ENCODE results near the gene MLPH. TPM values are rescaled to one million over a fixed set of nuclear protein-coding genes. Genes with fewer than 3 reads are reported as not detected.

Gene MLPH
- total RNA-seq, 1 donor = 40.6 TPM

DNA sequence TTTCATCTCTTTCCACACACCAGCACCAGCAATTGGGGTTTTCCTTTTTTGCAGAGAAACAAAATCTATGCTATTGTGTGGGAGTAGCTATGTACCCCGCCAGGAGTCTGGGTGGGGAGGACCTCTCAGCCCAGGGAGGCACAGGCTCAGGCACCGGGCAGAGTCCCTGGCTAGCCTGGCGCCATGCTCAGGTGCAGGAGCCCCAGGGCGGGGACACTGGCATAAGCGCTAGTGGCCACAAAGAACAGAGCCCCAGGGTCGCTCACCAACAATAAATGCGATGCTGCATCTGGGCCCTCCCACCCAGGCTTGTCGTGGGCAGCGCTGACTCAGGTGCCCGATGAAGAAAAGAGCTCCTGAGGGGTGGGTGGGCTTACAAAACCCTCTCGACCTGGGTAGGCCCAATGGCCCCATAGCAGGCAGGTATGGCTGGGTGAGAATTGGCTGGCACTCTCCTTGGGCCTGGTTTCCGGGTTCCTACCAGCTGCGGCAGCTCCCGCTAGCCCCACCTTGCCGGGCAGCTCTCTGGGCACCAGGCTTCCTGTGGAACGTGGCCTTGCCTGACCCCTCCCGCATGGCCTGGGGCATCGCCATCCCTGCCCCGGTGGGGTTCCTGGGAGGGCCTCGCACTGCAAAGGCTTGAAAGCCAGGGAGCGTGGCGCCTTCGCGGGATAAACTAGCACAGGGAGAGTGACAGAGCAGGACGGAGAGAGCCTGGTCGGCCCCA, 41.3 kb upstream of the MLPH start:
- TF ChIP-seq, protein P1, sequence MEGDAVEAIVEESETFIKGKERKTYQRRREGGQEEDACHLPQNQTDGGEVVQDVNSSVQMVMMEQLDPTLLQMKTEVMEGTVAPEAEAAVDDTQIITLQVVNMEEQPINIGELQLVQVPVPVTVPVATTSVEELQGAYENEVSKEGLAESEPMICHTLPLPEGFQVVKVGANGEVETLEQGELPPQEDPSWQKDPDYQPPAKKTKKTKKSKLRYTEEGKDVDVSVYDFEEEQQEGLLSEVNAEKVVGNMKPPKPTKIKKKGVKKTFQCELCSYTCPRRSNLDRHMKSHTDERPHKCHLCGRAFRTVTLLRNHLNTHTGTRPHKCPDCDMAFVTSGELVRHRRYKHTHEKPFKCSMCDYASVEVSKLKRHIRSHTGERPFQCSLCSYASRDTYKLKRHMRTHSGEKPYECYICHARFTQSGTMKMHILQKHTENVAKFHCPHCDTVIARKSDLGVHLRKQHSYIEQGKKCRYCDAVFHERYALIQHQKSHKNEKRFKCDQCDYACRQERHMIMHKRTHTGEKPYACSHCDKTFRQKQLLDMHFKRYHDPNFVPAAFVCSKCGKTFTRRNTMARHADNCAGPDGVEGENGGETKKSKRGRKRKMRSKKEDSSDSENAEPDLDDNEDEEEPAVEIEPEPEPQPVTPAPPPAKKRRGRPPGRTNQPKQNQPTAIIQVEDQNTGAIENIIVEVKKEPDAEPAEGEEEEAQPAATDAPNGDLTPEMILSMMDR (IDR thresholded peaks at IDR 0.05; ENCODE audit: insufficient read depth, low read depth, low read length) = no peak
- no peak overlapping the region for H3K4me3 ChIP-seq (ENCODE audit: low read depth, low read length)
- no peak for DNase-seq (ENCODE audit: low read depth)

DNA sequence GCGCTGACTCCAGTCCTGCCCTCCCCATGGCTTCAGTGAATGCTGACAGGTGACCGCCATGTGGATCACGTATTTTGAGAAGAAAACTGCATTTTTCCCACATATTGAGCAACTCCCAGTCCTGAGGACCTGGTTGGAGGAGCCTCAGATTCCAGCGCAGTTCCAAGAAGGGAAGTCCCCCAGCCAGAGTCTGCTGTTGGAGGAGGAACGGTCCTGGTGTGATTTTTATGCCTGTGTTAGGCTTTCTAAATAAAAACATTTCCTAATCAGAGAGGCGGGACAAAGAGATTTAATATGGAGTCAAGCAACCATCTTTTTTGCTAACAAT, 40.7 kb upstream of the MLPH start:
- TF ChIP-seq, protein P1 (IDR thresholded peaks at IDR 0.05; ENCODE audit: insufficient read depth, low read depth, low read length) = no peak
- DNase-seq (ENCODE audit: low read depth) = peak; percentile 91
- no peak overlapping the region for H3K4me3 ChIP-seq (ENCODE audit: low read depth, low read length)

DNA sequence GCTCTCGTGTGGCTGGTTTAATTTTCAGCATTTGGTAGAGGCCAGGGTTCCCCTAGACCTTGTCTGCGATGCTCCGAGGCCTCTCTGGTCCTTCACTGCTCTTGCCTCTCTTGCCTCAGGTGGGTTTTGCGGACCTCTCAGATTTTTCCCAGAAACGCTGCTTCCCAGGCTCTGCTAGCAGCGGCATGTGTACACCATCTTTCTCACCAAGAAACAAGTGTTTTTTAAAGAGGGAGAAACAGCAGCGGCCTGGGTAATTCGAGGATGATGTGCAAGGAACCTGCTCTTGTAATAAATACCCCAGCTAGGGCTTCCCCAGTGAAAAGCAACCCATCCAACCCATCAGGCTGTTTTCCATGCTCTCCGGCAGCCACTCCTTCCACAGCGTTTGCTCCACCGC, 39.6 kb upstream of the MLPH start:
- no peak overlapping the region for H3K4me3 ChIP-seq (ENCODE audit: low read depth, low read length)
- TF ChIP-seq, protein P1 (IDR thresholded peaks at IDR 0.05; ENCODE audit: insufficient read depth, low read depth, low read length) = no peak
- no peak for DNase-seq (ENCODE audit: low read depth)

DNA sequence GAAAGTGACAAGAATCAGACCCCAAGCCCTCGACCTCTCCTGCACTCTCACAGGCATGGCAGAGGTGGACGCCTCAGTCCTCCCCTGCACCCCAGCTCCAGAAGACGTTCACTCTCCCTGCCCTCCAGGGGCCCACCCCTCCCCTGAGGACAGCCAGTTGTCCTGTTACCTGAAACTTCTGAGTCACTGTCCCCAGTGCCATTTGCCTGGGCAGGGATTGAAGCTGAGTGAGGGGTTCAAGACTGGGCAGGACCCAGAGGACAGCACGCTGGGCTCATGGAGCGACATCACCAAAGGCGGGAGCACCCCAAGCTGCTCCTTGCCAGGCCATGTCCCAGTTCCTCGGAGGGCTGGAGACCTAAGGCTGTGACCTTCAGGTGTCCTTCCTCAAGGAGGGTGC, 38.9 kb upstream of the MLPH start:
- TF ChIP-seq, protein P1 (IDR thresholded peaks at IDR 0.05; ENCODE audit: insufficient read depth, low read depth, low read length) = no peak
- DNase-seq (ENCODE audit: low read depth) = no peak
- H3K4me3 ChIP-seq (ENCODE audit: low read depth, low read length) = no peak overlapping the region

DNA sequence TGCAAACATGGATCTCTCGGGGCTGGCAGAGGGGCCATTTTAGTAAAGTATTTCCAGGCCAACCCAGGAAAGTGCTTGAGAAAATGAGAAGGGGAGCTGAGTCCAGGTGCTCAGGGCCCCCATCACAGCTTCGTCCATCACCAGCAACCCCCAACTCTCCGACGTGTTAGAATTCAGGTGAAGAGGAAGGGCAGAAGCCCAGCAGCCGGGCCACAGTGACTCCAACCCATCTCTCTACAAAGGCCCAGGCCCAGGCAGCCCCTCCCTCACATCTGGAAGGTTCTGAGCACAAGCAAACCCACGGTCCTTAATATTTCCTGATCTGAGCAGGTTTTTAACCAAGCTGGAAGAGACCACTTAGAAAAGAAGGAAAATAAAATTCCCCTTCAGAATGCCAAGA, 38.4 kb upstream of the MLPH start:
- H3K4me3 ChIP-seq (ENCODE audit: low read depth, low read length) = no peak overlapping the region
- TF ChIP-seq, protein P1 (IDR thresholded peaks at IDR 0.05; ENCODE audit: insufficient read depth, low read depth, low read length) = no peak
- DNase-seq (ENCODE audit: low read depth) = no peak

DNA sequence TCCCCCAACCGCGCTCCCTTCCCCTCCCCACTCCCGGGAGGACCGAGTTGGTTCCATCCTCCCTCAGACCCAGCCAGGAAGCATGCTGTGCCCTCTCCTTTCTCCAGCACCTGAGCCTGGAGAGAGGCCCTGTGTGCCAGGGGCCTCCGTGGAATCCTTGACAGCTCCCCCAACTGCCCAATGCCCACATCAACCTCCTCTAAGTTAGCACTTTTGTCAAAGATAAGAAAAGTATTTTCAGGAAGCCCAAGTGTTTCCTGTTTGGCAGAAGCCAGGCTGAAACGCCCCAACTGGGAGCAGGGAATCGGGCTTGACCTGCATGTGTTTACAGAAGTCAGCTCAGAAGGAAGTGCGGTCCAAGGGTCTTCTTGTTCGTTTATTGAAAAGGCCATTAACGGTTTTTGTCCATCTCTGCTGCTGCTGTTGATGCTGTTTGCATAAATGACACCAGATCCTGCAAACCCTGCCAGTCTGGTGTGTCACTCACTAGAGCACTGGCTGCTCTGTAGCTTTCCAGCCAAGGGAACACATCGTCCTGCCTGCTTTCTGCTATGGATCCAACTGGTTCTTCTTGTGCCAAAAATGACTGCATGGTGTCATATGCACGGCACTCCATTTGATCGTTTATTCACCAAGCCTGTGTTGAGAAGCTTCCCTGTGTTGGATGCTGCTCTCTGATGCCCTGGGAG, 37.7 kb upstream of the MLPH start:
- no peak for DNase-seq (ENCODE audit: low read depth)
- H3K4me3 ChIP-seq (ENCODE audit: low read depth, low read length) = no peak overlapping the region
- TF ChIP-seq, protein P1 (IDR thresholded peaks at IDR 0.05; ENCODE audit: insufficient read depth, low read depth, low read length) = no peak
